H1 (cell line): Measurements from ENCODE around the gene UQCC3. TPM values are rescaled to one million over a fixed set of nuclear protein-coding genes. Genes with fewer than 3 reads are reported as not detected.
"Not testable (repeated sequence)": the region's sequence is repeated elsewhere in the genome, so short reads cannot be mapped to it uniquely, and the experiment has no call there.

ENCODE experiments used
- CTCF ChIA-PET: fragments of 300-600 bp; sonication (Branson Sonifier 250); formaldehyde crosslinking; loops from one replicate; lab custom pipeline; 2021; ENCODE audit not compliant: partially characterized antibody; lab: Charles Lee
- POLR2A ChIA-PET: fragments of 300-600 bp; sonication (Branson Sonifier 250); formaldehyde crosslinking; loops from one replicate; lab custom pipeline; 2021; ENCODE audit warnings: inconsistent platforms; ENCODE audit not compliant: partially characterized antibody; lab: Charles Lee
- DNase-seq, 2 experiments: peaks; one replicate each; pipeline versions ENCODE4 v3.0.0 to v3.0.0-alpha.2; 2010 to 2022; ENCODE audit warnings: low spot score in 2 of 2, low read depth in 1 of 2, mixed read lengths in 1 of 2
- FAIRE-seq: peaks from 2 replicates; lab custom pipeline; 2011; peaks lifted over from hg19 to GRCh38; lab: Jason Lieb, UNC
- H2AFZ ChIP-seq: 2 replicates; pipeline ENCODE4 v1.8.1; 2012; ENCODE audit warnings: low read length, inconsistent platforms
- H2AK5ac ChIP-seq: 2 replicates; pipeline ENCODE4 v1.6.1; 2013; ENCODE audit warnings: low read depth, low read length
- H2BK120ac ChIP-seq: replicated peaks from 2 replicates; pipeline ENCODE3; 2013; ENCODE audit warnings: low read depth, low read length, inconsistent platforms
- H2BK12ac ChIP-seq: 2 replicates; pipeline ENCODE4 v1.6.1; 2013; ENCODE audit warnings: low read depth, low read length
- H2BK15ac ChIP-seq: 2 replicates; pipeline ENCODE4 v1.6.1; 2013; ENCODE audit warnings: low read length
- H2BK20ac ChIP-seq: 2 replicates; pipeline ENCODE4 v1.6.1; 2013; ENCODE audit warnings: low read length
- H2BK5ac ChIP-seq: 2 replicates; pipeline ENCODE4 v1.6.1; 2013; ENCODE audit warnings: low read depth, low read length
- H3K14ac ChIP-seq: 2 replicates; pipeline ENCODE4 v1.6.1; 2013; ENCODE audit warnings: inconsistent platforms; ENCODE audit not compliant: insufficient read length
- H3K18ac ChIP-seq: 2 replicates; pipeline ENCODE4 v1.6.1; 2013; ENCODE audit warnings: low read length; ENCODE audit errors: extremely low read depth
- H3K23ac ChIP-seq: 2 replicates; pipeline ENCODE4 v1.6.1; 2013; ENCODE audit warnings: inconsistent platforms; ENCODE audit not compliant: insufficient read length
- H3K23me2 ChIP-seq: 2 replicates; pipeline ENCODE4 v1.6.1; 2013; ENCODE audit warnings: low read depth, low read length
- H3K27ac ChIP-seq: 2 replicates; pipeline ENCODE4 v1.6.1; 2011; ENCODE audit warnings: low read depth, low read length, inconsistent platforms
- H3K27me3 ChIP-seq, 4 experiments: replicated peaks in 1 of 4; 1 replicate in 1 of 4; 2 replicates in 3 of 4; pipeline versions ENCODE4 v1.6.1 to v1.8.1; 2011 to 2013; ENCODE audit warnings: low read length in 3 of 4, mild to moderate bottlenecking in 3 of 4, inconsistent platforms in 2 of 4, mixed read lengths in 2 of 4, moderate library complexity in 1 of 4; ENCODE audit not compliant: control insufficient read depth in 3 of 4, insufficient read depth in 3 of 4; ENCODE audit errors: extremely low read depth in 1 of 4
- H3K36me3 ChIP-seq, 4 experiments: 2 replicates each; pipeline versions ENCODE4 v1.6.1 to v1.8.1; 2011 to 2013; ENCODE audit warnings: mild to moderate bottlenecking in 4 of 4, low read length in 3 of 4, moderate library complexity in 2 of 4, control low read depth in 1 of 4, inconsistent platforms in 1 of 4; ENCODE audit not compliant: insufficient read depth in 4 of 4, control insufficient read depth in 2 of 4
- H3K4ac ChIP-seq: replicated peaks from 2 replicates; pipeline ENCODE3; 2013; ENCODE audit warnings: low read length, low read depth, mixed read lengths, inconsistent platforms; ENCODE audit not compliant: insufficient read length
- H3K4me1 ChIP-seq, 4 experiments: replicated peaks in 1 of 4; 1 replicate in 1 of 4; 2 replicates in 3 of 4; pipeline versions ENCODE4 v1.6.1 to v1.8.1; 2011 to 2013; ENCODE audit warnings: low read length in 3 of 4, inconsistent platforms in 2 of 4, mixed read lengths in 1 of 4; ENCODE audit not compliant: insufficient read depth in 4 of 4, control insufficient read depth in 3 of 4
- H3K4me2 ChIP-seq, 2 experiments: 2 replicates each; pipeline versions ENCODE4 v1.6.1 to v1.8.1; 2011 to 2013; ENCODE audit warnings: low read depth in 2 of 2, low read length in 2 of 2, control low read depth in 1 of 2, inconsistent platforms in 1 of 2, mild to moderate bottlenecking in 1 of 2; ENCODE audit not compliant: insufficient read depth in 1 of 2
- H3K4me3 ChIP-seq, 4 experiments: fragments of 200-600, 300-600 bp in 1 of 4; sonication (generic), shearing (Covaris generic), sonication (Bioruptor Twin) in 1 of 4; 2 replicates each; pipeline versions ENCODE4 v1.5.1 to v1.8.1; 2011 to 2016; ENCODE audit warnings: low read length in 4 of 4, low read depth in 3 of 4, control low read depth in 2 of 4, inconsistent platforms in 2 of 4, mild to moderate bottlenecking in 2 of 4, mixed read lengths in 1 of 4, moderate library complexity in 1 of 4; ENCODE audit not compliant: insufficient read depth in 2 of 4; ENCODE audit errors: extremely low read depth in 1 of 4
- H3K56ac ChIP-seq: replicated peaks from 2 replicates; pipeline ENCODE3; 2013; ENCODE audit warnings: low read depth, mild to moderate bottlenecking, mixed read lengths, low read length, inconsistent platforms; ENCODE audit not compliant: insufficient read length
- H3K79me1 ChIP-seq: 2 replicates; pipeline ENCODE4 v1.6.1; 2013; ENCODE audit warnings: low read depth, low read length, control low read depth
- H3K79me2 ChIP-seq, 2 experiments: 2 replicates each; pipeline versions ENCODE4 v1.6.1 to v1.8.1; 2012 to 2013; ENCODE audit warnings: low read length in 2 of 2, mild to moderate bottlenecking in 2 of 2, inconsistent platforms in 1 of 2; ENCODE audit not compliant: insufficient read depth in 2 of 2, control insufficient read depth in 1 of 2
- H3K9ac ChIP-seq, 4 experiments: replicated peaks in 1 of 4; 1 replicate in 1 of 4; 2 replicates in 3 of 4; pipeline versions ENCODE4 v1.6.1 to v1.8.1; 2011 to 2013; ENCODE audit warnings: low read depth in 3 of 4, low read length in 3 of 4, control low read depth in 2 of 4, mild to moderate bottlenecking in 2 of 4, moderate library complexity in 2 of 4, inconsistent platforms in 1 of 4; ENCODE audit errors: extremely low read depth in 1 of 4
- H3K9me3 ChIP-seq, 2 experiments: 2 replicates each; pipeline versions ENCODE4 v1.6.1 to v1.8.1; 2012 to 2013; ENCODE audit warnings: mild to moderate bottlenecking in 2 of 2, moderate library complexity in 2 of 2, control low read depth in 1 of 2, inconsistent platforms in 1 of 2, low read depth in 1 of 2, low read length in 1 of 2, mixed read lengths in 1 of 2; ENCODE audit not compliant: insufficient read depth in 2 of 2
- H4K20me1 ChIP-seq, 2 experiments: replicated peaks in 1 of 2; 2 replicates each; pipeline versions ENCODE3 to v1.8.1; 2011 to 2013; ENCODE audit warnings: inconsistent platforms in 2 of 2, low read length in 2 of 2, mild to moderate bottlenecking in 1 of 2; ENCODE audit not compliant: insufficient read depth in 2 of 2, control insufficient read depth in 1 of 2
- H4K5ac ChIP-seq: 2 replicates; pipeline ENCODE4 v1.6.1; 2013; ENCODE audit warnings: low read length, low read depth, mixed read lengths, inconsistent platforms; ENCODE audit not compliant: insufficient read length
- H4K8ac ChIP-seq: 2 replicates; pipeline ENCODE4 v1.8.0; 2013; ENCODE audit warnings: mild to moderate bottlenecking, moderate library complexity, low read length, inconsistent platforms; ENCODE audit not compliant: insufficient read depth; ENCODE audit errors: extremely low read depth
- H4K91ac ChIP-seq: replicated peaks from 2 replicates; pipeline ENCODE3; 2013; ENCODE audit warnings: low read length, mixed read lengths, inconsistent platforms; ENCODE audit not compliant: insufficient read length
- WGBS, 2 experiments: shearing (Covaris generic) in 1 of 2; methylation state at CpG; one replicate each; pipeline versions ENCODE4 v1.1.6 to v1.1.7; 2013 to 2015; ENCODE audit warnings: low lambda C conversion rate in 2 of 2, mixed read lengths in 2 of 2, inconsistent platforms in 1 of 2, low coverage in 1 of 2, missing lambda C conversion rate in 1 of 2; ENCODE audit not compliant: insufficient replicate concordance in 2 of 2, insufficient coverage in 1 of 2, insufficient read length in 1 of 2; ENCODE audit errors: extremely low coverage in 1 of 2, missing lambda C conversion rate in 1 of 2; 5-methylcytosine and 5-hydroxymethylcytosine counted together
- polyA plus RNA-seq, 7 experiments: library from polyadenylated mRNA; depleted of rRNA in 3 of 7; stranded (reverse) in 5 of 7; unstranded in 2 of 7; fragments of >200 nt in 5 of 7; fragments of 200-250 nt in 2 of 7; gene quantifications; 1 replicate in 5 of 7; 2 replicates in 1 of 7; 4 replicates in 1 of 7; pipeline versions ENCODE4 v1.2.1 to v1.2.3, GENCODE V29; 2011 to 2013; ENCODE audit warnings: missing spikeins in 2 of 7, mixed read lengths in 2 of 7
- total RNA-seq: library from RNA; stranded (reverse); fragmentation: NEBNext Ultra II Directional; extraction: Animal tissue kit (Norgen Biotek cat#: 25700); gene quantifications from 2 replicates; pipeline ENCODE4 v1.2.1, GENCODE V29; 2021

UQCC3 gene
- total and polyA plus RNA-seq, 2 of the 8 experiments (the other 6 are each of a cell fraction or from before 2014, with no cell fraction given): 14.2 to 15.7 TPM

DNA sequence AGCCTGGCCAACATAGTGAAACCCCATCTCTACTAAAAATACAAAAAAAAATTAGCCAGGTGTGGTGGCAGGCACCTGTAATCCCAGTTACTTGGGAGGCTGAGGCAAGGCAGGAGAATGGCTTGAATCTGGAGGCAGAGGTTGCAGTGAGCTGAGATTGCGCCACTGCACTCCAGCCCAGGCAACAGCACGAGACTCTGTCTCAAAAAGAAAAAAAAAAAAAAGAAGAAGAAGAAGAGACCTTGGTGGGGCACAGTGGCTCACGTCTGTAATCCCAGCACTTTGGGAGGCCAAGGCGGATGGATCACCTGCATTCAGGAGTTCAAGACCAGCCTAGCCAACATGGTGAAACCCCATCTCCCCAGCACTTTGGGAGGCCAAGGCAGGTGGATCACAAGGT lies 32.4 kb downstream of the UQCC3 start:
- H3K9ac ChIP-seq, FAIRE-seq, H3K4me2 ChIP-seq, H3K79me1 ChIP-seq, H2AK5ac ChIP-seq, H3K18ac ChIP-seq, H4K20me1 ChIP-seq, H3K56ac ChIP-seq, H2BK5ac ChIP-seq, H4K91ac ChIP-seq, H3K27me3 ChIP-seq, H2BK120ac ChIP-seq, H3K4ac ChIP-seq, H4K8ac ChIP-seq, H2AFZ ChIP-seq, H2BK20ac ChIP-seq, H4K5ac ChIP-seq, H3K4me3 ChIP-seq, H2BK12ac ChIP-seq, H3K79me2 ChIP-seq, H3K23ac ChIP-seq, H3K9me3 ChIP-seq, H3K14ac ChIP-seq, H2BK15ac ChIP-seq, H3K27ac ChIP-seq, DNase-seq: not testable (repeated sequence)
- no CpG with 5 or more reads among the region's 4 CpGs for WGBS, 2 experiments
- H3K4me1 ChIP-seq: peaks cover 7 to 26% (median 13%) of the 10 kb centered on the region in 4 experiments
- peaks cover 0 to 11% (median 6%) of the 10 kb centered on the region in 4 experiments; a peak in 5 of 8 replicates for H3K36me3 ChIP-seq
- ChIA-PET POLR2A (interaction anchor here (0.7 to 61.4 kb wide), 6 partner anchors 10 to 152 kb away, joined by 3 to 2041 read pairs (median 4); partner anchors contain the start of genes C11orf98, CSKMT, GANAB and INTS5), CTCF (interaction anchor here (1.6 to 6.1 kb wide), 3 partner anchors 9 to 14 kb away, joined by 7 to 35 read pairs (median 8); partner anchors contain the start of gene LRRN4CL)
- peaks cover 14% of the 10 kb centered on the region for H3K23me2 ChIP-seq
